Measurements from ENCODE around the gene VOPP1. TPM values are rescaled to one million over a fixed set of nuclear protein-coding genes. Genes with fewer than 3 reads are reported as not detected.

The VOPP1 gene
- total and polyA plus RNA-seq, 10 of the 15 experiments (the other 5 are each of a cell fraction or from before 2014, with no cell fraction given): 32.8 to 206 (median 129) TPM

GRCh38 chr7:55572378-55573233 lies at the start of gene VOPP1 (continued):
- TF ChIP-seq IKZF2 (IDR thresholded peaks at IDR 0.05) (peak; percentile 43 to 59), KDM1A (IDR thresholded peaks at IDR 0.05; ENCODE audit: borderline replicate concordance) (no peak), NBN (IDR thresholded peaks at IDR 0.05) (0 out of 2 replicates have a peak, but pooled peaks have one; percentile 69), RBBP5 (conservative IDR thresholded peaks at IDR 0.05) (no peak), RUNX3 (IDR thresholded peaks at IDR 0.05; ENCODE audit: low read length) (peak; percentile 72), CBX5 (IDR thresholded peaks at IDR 0.05; ENCODE audit: low read depth) (no peak), PAX5 (IDR thresholded peaks at IDR 0.05; ENCODE audit: borderline replicate concordance, low read depth, low read length) (0 out of 2 replicates have a peak, but pooled peaks have one; percentile 9), RAD51 (IDR thresholded peaks at IDR 0.05) (no peak), POLR2AphosphoS5 (IDR thresholded peaks at IDR 0.05; ENCODE audit: low read length) (no peak), SUZ12 (IDR thresholded peaks at IDR 0.05; ENCODE audit: unreplicated experiment) (no peak), SRF (IDR thresholded peaks at IDR 0.05; ENCODE audit: low read depth in 2 of 2, low read length in 2 of 2) (no peak), TBL1XR1 (IDR thresholded peaks at IDR 0.05; ENCODE audit: low read depth, low read length) (no peak)
- TF ChIP-seq, protein P1, sequence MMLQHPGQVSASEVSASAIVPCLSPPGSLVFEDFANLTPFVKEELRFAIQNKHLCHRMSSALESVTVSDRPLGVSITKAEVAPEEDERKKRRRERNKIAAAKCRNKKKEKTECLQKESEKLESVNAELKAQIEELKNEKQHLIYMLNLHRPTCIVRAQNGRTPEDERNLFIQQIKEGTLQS (IDR thresholded peaks at IDR 0.05; ENCODE audit: borderline replicate concordance, extremely low read depth, low read depth, low read length): no peak
- TF ChIP-seq, protein P2, sequence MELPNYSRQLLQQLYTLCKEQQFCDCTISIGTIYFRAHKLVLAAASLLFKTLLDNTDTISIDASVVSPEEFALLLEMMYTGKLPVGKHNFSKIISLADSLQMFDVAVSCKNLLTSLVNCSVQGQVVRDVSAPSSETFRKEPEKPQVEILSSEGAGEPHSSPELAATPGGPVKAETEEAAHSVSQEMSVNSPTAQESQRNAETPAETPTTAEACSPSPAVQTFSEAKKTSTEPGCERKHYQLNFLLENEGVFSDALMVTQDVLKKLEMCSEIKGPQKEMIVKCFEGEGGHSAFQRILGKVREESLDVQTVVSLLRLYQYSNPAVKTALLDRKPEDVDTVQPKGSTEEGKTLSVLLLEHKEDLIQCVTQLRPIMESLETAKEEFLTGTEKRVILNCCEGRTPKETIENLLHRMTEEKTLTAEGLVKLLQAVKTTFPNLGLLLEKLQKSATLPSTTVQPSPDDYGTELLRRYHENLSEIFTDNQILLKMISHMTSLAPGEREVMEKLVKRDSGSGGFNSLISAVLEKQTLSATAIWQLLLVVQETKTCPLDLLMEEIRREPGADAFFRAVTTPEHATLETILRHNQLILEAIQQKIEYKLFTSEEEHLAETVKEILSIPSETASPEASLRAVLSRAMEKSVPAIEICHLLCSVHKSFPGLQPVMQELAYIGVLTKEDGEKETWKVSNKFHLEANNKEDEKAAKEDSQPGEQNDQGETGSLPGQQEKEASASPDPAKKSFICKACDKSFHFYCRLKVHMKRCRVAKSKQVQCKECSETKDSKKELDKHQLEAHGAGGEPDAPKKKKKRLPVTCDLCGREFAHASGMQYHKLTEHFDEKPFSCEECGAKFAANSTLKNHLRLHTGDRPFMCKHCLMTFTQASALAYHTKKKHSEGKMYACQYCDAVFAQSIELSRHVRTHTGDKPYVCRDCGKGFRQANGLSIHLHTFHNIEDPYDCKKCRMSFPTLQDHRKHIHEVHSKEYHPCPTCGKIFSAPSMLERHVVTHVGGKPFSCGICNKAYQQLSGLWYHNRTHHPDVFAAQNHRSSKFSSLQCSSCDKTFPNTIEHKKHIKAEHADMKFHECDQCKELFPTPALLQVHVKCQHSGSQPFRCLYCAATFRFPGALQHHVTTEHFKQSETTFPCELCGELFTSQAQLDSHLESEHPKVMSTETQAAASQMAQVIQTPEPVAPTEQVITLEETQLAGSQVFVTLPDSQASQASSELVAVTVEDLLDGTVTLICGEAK (IDR thresholded peaks at IDR 0.05; ENCODE audit: borderline replicate concordance): no peak
- TF ChIP-seq, protein P3, sequence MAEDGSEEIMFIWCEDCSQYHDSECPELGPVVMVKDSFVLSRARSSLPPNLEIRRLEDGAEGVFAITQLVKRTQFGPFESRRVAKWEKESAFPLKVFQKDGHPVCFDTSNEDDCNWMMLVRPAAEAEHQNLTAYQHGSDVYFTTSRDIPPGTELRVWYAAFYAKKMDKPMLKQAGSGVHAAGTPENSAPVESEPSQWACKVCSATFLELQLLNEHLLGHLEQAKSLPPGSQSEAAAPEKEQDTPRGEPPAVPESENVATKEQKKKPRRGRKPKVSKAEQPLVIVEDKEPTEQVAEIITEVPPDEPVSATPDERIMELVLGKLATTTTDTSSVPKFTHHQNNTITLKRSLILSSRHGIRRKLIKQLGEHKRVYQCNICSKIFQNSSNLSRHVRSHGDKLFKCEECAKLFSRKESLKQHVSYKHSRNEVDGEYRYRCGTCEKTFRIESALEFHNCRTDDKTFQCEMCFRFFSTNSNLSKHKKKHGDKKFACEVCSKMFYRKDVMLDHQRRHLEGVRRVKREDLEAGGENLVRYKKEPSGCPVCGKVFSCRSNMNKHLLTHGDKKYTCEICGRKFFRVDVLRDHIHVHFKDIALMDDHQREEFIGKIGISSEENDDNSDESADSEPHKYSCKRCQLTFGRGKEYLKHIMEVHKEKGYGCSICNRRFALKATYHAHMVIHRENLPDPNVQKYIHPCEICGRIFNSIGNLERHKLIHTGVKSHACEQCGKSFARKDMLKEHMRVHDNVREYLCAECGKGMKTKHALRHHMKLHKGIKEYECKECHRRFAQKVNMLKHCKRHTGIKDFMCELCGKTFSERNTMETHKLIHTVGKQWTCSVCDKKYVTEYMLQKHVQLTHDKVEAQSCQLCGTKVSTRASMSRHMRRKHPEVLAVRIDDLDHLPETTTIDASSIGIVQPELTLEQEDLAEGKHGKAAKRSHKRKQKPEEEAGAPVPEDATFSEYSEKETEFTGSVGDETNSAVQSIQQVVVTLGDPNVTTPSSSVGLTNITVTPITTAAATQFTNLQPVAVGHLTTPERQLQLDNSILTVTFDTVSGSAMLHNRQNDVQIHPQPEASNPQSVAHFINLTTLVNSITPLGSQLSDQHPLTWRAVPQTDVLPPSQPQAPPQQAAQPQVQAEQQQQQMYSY (CRISPR knock-in tag; IDR thresholded peaks at IDR 0.05): no peak
- TF ChIP-seq, protein P4, sequence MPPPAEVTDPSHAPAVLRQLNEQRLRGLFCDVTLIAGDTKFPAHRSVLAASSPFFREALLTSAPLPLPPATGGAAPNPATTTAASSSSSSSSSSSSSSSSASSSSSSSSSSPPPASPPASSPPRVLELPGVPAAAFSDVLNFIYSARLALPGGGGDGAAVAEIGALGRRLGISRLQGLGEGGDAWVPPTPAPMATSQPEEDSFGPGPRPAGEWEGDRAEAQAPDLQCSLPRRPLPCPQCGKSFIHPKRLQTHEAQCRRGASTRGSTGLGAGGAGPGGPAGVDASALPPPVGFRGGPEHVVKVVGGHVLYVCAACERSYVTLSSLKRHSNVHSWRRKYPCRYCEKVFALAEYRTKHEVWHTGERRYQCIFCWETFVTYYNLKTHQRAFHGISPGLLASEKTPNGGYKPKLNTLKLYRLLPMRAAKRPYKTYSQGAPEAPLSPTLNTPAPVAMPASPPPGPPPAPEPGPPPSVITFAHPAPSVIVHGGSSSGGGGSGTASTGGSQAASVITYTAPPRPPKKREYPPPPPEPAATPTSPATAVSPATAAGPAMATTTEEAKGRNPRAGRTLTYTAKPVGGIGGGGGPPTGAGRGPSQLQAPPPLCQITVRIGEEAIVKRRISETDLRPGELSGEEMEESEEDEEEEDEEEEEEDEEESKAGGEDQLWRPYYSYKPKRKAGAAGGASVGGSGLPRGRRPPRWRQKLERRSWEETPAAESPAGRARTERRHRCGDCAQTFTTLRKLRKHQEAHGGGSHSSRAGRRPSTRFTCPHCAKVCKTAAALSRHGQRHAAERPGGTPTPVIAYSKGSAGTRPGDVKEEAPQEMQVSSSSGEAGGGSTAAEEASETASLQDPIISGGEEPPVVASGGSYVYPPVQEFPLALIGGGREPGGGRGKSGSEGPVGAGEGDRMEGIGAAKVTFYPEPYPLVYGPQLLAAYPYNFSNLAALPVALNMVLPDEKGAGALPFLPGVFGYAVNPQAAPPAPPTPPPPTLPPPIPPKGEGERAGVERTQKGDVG (CRISPR knock-in tag; IDR thresholded peaks at IDR 0.05): no peak
